Measurements from ENCODE around the gene XRCC5.

Gene XRCC5

GRCh38 chr2:216159646-216160045 is 50.5 kb downstream of the XRCC5 start:
- H3K9ac ChIP-seq (ENCODE audit: insufficient read length, low read depth) = no peak overlapping the region
- no peaks in the 10 kb centered on the region for H3K9me3 ChIP-seq (ENCODE audit: insufficient read depth, low read length)
- TF ChIP-seq YY1 (IDR thresholded peaks at IDR 0.05; ENCODE audit: insufficient read depth, insufficient read length) = no peak
- TF ChIP-seq SUZ12 (IDR thresholded peaks at IDR 0.05; ENCODE audit: extremely low read depth, insufficient read depth, insufficient read length) = no peak
- TF ChIP-seq ZNF274 (IDR thresholded peaks at IDR 0.05; ENCODE audit: low read depth, low read length) = no peak
- H3K36me3 ChIP-seq (ENCODE audit: insufficient read depth, insufficient read length, low read length) = peaks cover 95% of the 10 kb centered on the region
- no peaks in the 10 kb centered on the region for H3K4me1 ChIP-seq (ENCODE audit: insufficient read depth, insufficient read length)
- no peaks in the 10 kb centered on the region for H3K27me3 ChIP-seq (ENCODE audit: insufficient read depth, insufficient read length)
- no peak overlapping the region for H3K4me3 ChIP-seq (ENCODE audit: insufficient read length, low read depth)
- DNase-seq (ENCODE audit: low read depth, low spot score) = no peak

DNA sequence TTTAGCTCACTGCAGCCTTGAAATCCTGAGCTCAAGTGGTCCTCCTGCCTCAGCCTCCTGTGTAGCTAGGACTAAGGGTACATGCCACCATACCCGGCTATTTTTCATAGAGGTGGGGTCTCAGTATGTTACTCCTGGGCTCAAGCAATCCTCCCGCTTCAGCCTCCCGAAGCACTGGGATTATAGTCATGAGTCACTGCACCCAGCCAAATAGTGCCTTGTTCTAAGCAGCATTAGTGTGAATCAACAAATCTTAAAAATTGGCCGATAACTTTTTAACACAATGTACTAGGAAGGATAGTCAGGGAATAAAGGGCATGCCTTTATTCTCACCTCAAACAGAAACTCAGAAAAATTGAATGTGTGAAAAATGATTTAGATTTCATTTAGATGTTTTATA is 51.6 kb downstream of the XRCC5 start:
- TF ChIP-seq ZNF274 (IDR thresholded peaks at IDR 0.05; ENCODE audit: low read depth, low read length) (no peak), SUZ12 (IDR thresholded peaks at IDR 0.05; ENCODE audit: extremely low read depth, insufficient read depth, insufficient read length) (no peak), YY1 (IDR thresholded peaks at IDR 0.05; ENCODE audit: insufficient read depth, insufficient read length) (no peak)
- peaks cover 93% of the 10 kb centered on the region for H3K36me3 ChIP-seq (ENCODE audit: insufficient read depth, insufficient read length, low read length)
- H3K9ac ChIP-seq (ENCODE audit: insufficient read length, low read depth) = no peak overlapping the region
- no peak overlapping the region for H3K4me3 ChIP-seq (ENCODE audit: insufficient read length, low read depth)
- H3K27me3 ChIP-seq (ENCODE audit: insufficient read depth, insufficient read length) = no peaks in the 10 kb centered on the region
- DNase-seq (ENCODE audit: low read depth, low spot score) = no peak
- H3K9me3 ChIP-seq (ENCODE audit: insufficient read depth, low read length) = no peaks in the 10 kb centered on the region
- no peaks in the 10 kb centered on the region for H3K4me1 ChIP-seq (ENCODE audit: insufficient read depth, insufficient read length)

- Histone ChIP-seq H3K27me3 (ENCODE audit: insufficient read depth, insufficient read length) (no peaks in the 10 kb centered on the region), H3K4me3 (ENCODE audit: insufficient read length, low read depth) (no peak overlapping the region), H3K9me3 (ENCODE audit: insufficient read depth, low read length) (no peaks in the 10 kb centered on the region), H3K36me3 (ENCODE audit: insufficient read depth, insufficient read length, low read length) (peaks cover 93% of the 10 kb centered on the region), H3K4me1 (ENCODE audit: insufficient read depth, insufficient read length) (no peaks in the 10 kb centered on the region), H3K9ac (ENCODE audit: insufficient read length, low read depth) (no peak overlapping the region)
- no peak for TF ChIP-seq SUZ12 (IDR thresholded peaks at IDR 0.05; ENCODE audit: extremely low read depth, insufficient read depth, insufficient read length)
- no peak for DNase-seq (ENCODE audit: low read depth, low spot score)
Observed at GRCh38 chr2:216161967-216162366, 52.8 kb downstream of the XRCC5 start.

DNA sequence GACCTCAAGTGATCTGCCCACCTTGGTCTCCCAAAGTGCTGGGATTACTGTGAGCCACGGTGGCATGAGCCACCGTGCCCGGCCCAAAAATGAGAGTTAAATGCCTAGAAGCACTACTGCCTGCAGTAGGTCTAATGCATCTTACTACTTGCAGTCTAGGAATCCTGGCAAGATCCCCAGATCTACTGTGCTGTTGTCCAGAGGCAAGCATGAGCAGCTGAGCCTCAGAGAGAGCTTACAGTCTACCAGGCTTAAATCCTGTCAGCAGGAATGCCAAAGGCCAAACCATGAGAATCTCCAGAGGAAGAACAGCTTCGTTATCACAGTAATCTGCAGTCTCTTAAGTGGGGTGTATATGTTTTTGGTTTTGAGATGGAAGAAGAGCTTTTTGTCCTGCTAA is 54.4 kb downstream of the XRCC5 start:
- H3K36me3 ChIP-seq (ENCODE audit: insufficient read depth, insufficient read length, low read length) = peaks cover 97% of the 10 kb centered on the region
- no peaks in the 10 kb centered on the region for H3K9me3 ChIP-seq (ENCODE audit: insufficient read depth, low read length)
- DNase-seq (ENCODE audit: low read depth, low spot score) = no peak
- no peak overlapping the region for H3K4me3 ChIP-seq (ENCODE audit: insufficient read length, low read depth)
- H3K9ac ChIP-seq (ENCODE audit: insufficient read length, low read depth) = no peak overlapping the region
- TF ChIP-seq SUZ12 (IDR thresholded peaks at IDR 0.05; ENCODE audit: extremely low read depth, insufficient read depth, insufficient read length) (no peak), YY1 (IDR thresholded peaks at IDR 0.05; ENCODE audit: insufficient read depth, insufficient read length) (no peak), ZNF274 (IDR thresholded peaks at IDR 0.05; ENCODE audit: low read depth, low read length) (no peak)
- H3K4me1 ChIP-seq (ENCODE audit: insufficient read depth, insufficient read length) = no peaks in the 10 kb centered on the region
- no peaks in the 10 kb centered on the region for H3K27me3 ChIP-seq (ENCODE audit: insufficient read depth, insufficient read length)

DNA sequence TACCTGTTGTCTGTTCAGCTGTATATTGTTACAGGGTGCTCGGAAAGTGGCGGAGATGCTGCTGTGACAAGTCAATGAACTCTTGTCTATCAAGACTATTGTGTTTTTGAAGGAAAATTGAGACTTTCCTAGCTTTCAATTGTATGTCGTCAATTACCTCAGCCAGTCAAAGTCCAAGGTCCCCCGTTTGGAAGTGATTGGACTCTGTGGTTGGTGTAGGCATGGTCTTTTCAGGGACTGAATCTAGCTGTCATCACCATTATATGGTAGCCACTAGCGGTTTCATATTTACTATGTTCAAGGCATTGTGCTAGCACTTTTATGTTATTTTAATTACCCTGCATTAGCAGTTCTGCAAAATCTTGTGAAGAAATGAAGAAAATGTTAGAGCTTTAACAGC is 54.9 kb downstream of the XRCC5 start:
- no peaks in the 10 kb centered on the region for H3K27me3 ChIP-seq (ENCODE audit: insufficient read depth, insufficient read length)
- no peak for TF ChIP-seq ZNF274 (IDR thresholded peaks at IDR 0.05; ENCODE audit: low read depth, low read length)
- TF ChIP-seq SUZ12 (IDR thresholded peaks at IDR 0.05; ENCODE audit: extremely low read depth, insufficient read depth, insufficient read length) = no peak
- TF ChIP-seq YY1 (IDR thresholded peaks at IDR 0.05; ENCODE audit: insufficient read depth, insufficient read length) = no peak
- H3K9me3 ChIP-seq (ENCODE audit: insufficient read depth, low read length) = no peaks in the 10 kb centered on the region
- H3K4me3 ChIP-seq (ENCODE audit: insufficient read length, low read depth) = no peak overlapping the region
- H3K4me1 ChIP-seq (ENCODE audit: insufficient read depth, insufficient read length) = no peaks in the 10 kb centered on the region
- H3K36me3 ChIP-seq (ENCODE audit: insufficient read depth, insufficient read length, low read length) = peaks cover 97% of the 10 kb centered on the region
- no peak for DNase-seq (ENCODE audit: low read depth, low spot score)
- H3K9ac ChIP-seq (ENCODE audit: insufficient read length, low read depth) = no peak overlapping the region

DNA sequence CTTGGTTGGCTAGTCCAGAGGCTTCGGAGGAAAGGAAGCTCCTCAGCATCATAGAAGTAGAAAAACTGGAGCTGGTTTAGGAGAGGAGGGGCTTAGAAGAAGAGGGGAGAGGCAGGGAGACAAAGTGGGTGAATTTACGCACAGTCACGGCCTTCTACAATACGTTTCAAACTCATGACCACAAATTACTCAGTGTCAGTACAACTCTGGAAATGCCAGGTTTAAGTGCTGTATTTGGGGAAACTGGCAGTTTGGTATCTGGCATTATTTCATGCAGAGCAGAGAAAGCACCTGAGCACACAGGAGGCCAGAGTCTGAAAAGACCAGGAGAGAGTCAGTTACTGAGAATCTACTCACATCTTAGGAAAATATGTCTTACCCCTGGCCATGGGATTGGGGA is 55.4 kb downstream of the XRCC5 start:
- Histone ChIP-seq H3K9me3 (ENCODE audit: insufficient read depth, low read length) (no peaks in the 10 kb centered on the region), H3K9ac (ENCODE audit: insufficient read length, low read depth) (no peak overlapping the region), H3K36me3 (ENCODE audit: insufficient read depth, insufficient read length, low read length) (peaks cover 97% of the 10 kb centered on the region), H3K27me3 (ENCODE audit: insufficient read depth, insufficient read length) (no peaks in the 10 kb centered on the region), H3K4me3 (ENCODE audit: insufficient read length, low read depth) (no peak overlapping the region), H3K4me1 (ENCODE audit: insufficient read depth, insufficient read length) (no peaks in the 10 kb centered on the region)
- DNase-seq (ENCODE audit: low read depth, low spot score) = no peak
- TF ChIP-seq SUZ12 (IDR thresholded peaks at IDR 0.05; ENCODE audit: extremely low read depth, insufficient read depth, insufficient read length) (no peak), ZNF274 (IDR thresholded peaks at IDR 0.05; ENCODE audit: low read depth, low read length) (no peak), YY1 (IDR thresholded peaks at IDR 0.05; ENCODE audit: insufficient read depth, insufficient read length) (no peak)

DNA sequence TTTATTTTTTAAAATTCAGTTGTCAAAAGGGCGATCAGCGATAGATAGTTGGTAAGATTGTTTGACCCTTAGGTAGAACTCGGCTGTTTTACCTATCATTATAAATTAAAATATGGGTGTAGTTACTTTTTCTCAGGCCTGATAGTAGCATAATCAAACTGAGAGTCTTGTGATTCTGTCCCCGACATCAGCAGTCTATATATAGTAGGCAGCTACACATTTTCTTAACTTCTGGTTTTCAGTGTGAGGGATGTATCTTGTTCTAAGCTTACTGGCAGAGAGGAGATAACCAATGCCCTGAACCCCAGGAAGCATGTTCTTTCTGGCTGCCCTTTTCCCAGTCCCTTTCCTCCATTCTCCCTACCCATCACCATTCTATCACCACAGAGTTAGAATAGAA is 56.6 kb downstream of the XRCC5 start:
- no peak for DNase-seq (ENCODE audit: low read depth, low spot score)
- H3K4me1 ChIP-seq (ENCODE audit: insufficient read depth, insufficient read length) = no peaks in the 10 kb centered on the region
- no peaks in the 10 kb centered on the region for H3K9me3 ChIP-seq (ENCODE audit: insufficient read depth, low read length)
- no peak overlapping the region for H3K4me3 ChIP-seq (ENCODE audit: insufficient read length, low read depth)
- H3K9ac ChIP-seq (ENCODE audit: insufficient read length, low read depth) = no peak overlapping the region
- H3K36me3 ChIP-seq (ENCODE audit: insufficient read depth, insufficient read length, low read length) = peaks cover 95% of the 10 kb centered on the region
- H3K27me3 ChIP-seq (ENCODE audit: insufficient read depth, insufficient read length) = no peaks in the 10 kb centered on the region
- no peak for TF ChIP-seq ZNF274 (IDR thresholded peaks at IDR 0.05; ENCODE audit: low read depth, low read length)
- TF ChIP-seq YY1 (IDR thresholded peaks at IDR 0.05; ENCODE audit: insufficient read depth, insufficient read length) = no peak
- TF ChIP-seq SUZ12 (IDR thresholded peaks at IDR 0.05; ENCODE audit: extremely low read depth, insufficient read depth, insufficient read length) = no peak

GRCh38 chr2:216169087-216169486 is 59.9 kb downstream of the XRCC5 start:
- no peak for DNase-seq (ENCODE audit: low read depth, low spot score)
- TF ChIP-seq YY1 (IDR thresholded peaks at IDR 0.05; ENCODE audit: insufficient read depth, insufficient read length) (no peak), ZNF274 (IDR thresholded peaks at IDR 0.05; ENCODE audit: low read depth, low read length) (no peak), SUZ12 (IDR thresholded peaks at IDR 0.05; ENCODE audit: extremely low read depth, insufficient read depth, insufficient read length) (no peak)
- no peaks in the 10 kb centered on the region for H3K27me3 ChIP-seq (ENCODE audit: insufficient read depth, insufficient read length)
- H3K36me3 ChIP-seq (ENCODE audit: insufficient read depth, insufficient read length, low read length) = peaks cover 91% of the 10 kb centered on the region
- H3K9ac ChIP-seq (ENCODE audit: insufficient read length, low read depth) = no peak overlapping the region
- no peaks in the 10 kb centered on the region for H3K9me3 ChIP-seq (ENCODE audit: insufficient read depth, low read length)
- no peak overlapping the region for H3K4me3 ChIP-seq (ENCODE audit: insufficient read length, low read depth)
- H3K4me1 ChIP-seq (ENCODE audit: insufficient read depth, insufficient read length) = no peaks in the 10 kb centered on the region
